Keratinocyte (primary cell): ENCODE measurements around the gene NR1H3.

Experiments used
- EZH2 ChIP-seq: IDR thresholded peaks from one replicate; pipeline ENCODE4 v1.6.1; 2012; ENCODE audit warnings: inconsistent platforms, mild to moderate bottlenecking, low read length, moderate library complexity
- TF ChIP-seq, protein P1 (sequence below), 3 experiments: IDR thresholded peaks in 1 of 3; conservative IDR thresholded peaks in 1 of 3; optimal IDR thresholded peaks in 1 of 3; 2 replicates in 2 of 3; 3 replicates in 1 of 3; pipeline versions ENCODE3 to v1.5.1; 2011; ENCODE audit warnings: low read length in 3 of 3, mild to moderate bottlenecking in 3 of 3, moderate library complexity in 2 of 3, control low read depth in 1 of 3, inconsistent platforms in 1 of 3; ENCODE audit not compliant: insufficient read depth in 2 of 3; ENCODE audit errors: extremely low read depth in 1 of 3

DNA sequence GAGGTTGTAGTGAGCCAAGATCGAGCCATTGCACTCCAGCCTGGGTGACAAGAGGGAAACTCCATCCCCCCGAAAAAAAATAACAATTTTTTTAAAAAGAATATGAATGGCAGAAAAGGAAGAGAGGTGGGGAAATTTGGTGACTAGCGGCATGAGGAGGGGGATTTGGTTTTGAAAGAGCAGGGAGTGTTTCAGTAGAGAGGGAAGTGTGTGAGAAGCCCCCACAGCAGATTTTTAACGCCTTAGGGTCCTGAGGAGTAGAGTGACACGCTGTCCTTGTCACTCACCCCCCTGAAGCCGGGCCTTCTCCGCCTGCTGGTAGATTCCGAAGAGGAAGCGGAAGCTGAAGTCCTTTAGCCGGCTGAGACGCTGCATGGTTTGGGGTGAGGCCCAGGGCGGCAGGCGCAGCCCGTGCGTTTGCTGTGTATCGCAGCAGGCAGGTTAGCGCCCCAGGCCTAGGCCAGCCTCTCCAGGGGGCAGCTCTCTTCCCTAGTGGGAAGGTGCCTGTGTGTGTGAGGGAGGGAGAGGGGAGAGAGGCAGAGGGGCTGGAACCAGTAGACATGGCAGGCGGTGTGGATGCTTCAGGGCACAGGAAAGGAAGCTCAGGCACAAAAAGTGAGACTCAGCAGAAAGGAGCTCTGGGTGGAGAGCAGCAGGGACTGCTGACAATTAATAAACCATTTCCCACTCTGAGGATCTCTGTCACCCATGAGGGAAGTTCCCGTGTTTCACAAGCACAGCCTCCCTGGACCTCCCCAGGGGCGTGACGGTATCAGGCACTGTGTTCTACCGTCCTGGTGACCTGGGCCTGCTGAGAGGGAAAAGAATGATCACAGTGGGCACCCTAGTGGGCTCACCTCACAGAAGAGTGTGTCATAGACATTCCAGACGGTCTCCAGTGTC, 13.1 kb upstream of the NR1H3 start:
- TF ChIP-seq, protein P1, sequence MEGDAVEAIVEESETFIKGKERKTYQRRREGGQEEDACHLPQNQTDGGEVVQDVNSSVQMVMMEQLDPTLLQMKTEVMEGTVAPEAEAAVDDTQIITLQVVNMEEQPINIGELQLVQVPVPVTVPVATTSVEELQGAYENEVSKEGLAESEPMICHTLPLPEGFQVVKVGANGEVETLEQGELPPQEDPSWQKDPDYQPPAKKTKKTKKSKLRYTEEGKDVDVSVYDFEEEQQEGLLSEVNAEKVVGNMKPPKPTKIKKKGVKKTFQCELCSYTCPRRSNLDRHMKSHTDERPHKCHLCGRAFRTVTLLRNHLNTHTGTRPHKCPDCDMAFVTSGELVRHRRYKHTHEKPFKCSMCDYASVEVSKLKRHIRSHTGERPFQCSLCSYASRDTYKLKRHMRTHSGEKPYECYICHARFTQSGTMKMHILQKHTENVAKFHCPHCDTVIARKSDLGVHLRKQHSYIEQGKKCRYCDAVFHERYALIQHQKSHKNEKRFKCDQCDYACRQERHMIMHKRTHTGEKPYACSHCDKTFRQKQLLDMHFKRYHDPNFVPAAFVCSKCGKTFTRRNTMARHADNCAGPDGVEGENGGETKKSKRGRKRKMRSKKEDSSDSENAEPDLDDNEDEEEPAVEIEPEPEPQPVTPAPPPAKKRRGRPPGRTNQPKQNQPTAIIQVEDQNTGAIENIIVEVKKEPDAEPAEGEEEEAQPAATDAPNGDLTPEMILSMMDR (optimal IDR thresholded peaks at IDR 0.05 in 1 of 3, IDR thresholded peaks at IDR 0.05 in 1 of 3, conservative IDR thresholded peaks at IDR 0.05 in 1 of 3; ENCODE audit: extremely low read depth in 1 of 3, insufficient read depth in 2 of 3, low read length in 3 of 3), result no peak
- no peak for TF ChIP-seq EZH2
